H9 (cell line): ENCODE data around the gene CFAP46. TPM values are rescaled to one million over a fixed set of nuclear protein-coding genes. Genes with fewer than 3 reads are reported as not detected.

Experiments
- DNase-seq: peaks from one replicate; pipeline ENCODE4 v3.0.0-alpha.2; 2017
- H2AFZ ChIP-seq: one replicate; pipeline ENCODE4 v1.6.1; 2013; ENCODE audit warnings: mild to moderate bottlenecking, low read length, control low read depth, moderate library complexity
- H2AK5ac ChIP-seq: 2 replicates; pipeline ENCODE4 v1.6.1; 2013; ENCODE audit warnings: low read length, control low read depth, mixed read lengths; ENCODE audit not compliant: insufficient read length
- H2BK120ac ChIP-seq: one replicate; pipeline ENCODE4 v1.6.1; 2013; ENCODE audit warnings: low read depth, mild to moderate bottlenecking, low read length, control low read depth, inconsistent platforms; ENCODE audit not compliant: poor library complexity, severe bottlenecking
- H2BK12ac ChIP-seq: 2 replicates; pipeline ENCODE4 v1.6.1; 2013; ENCODE audit warnings: low read length, control low read depth, mixed read lengths, low read depth; ENCODE audit not compliant: insufficient read length
- H2BK15ac ChIP-seq: 2 replicates; pipeline ENCODE4 v1.6.1; 2013; ENCODE audit warnings: low read depth, low read length, control low read depth
- H2BK20ac ChIP-seq: one replicate; pipeline ENCODE4 v1.6.1; 2013; ENCODE audit warnings: low read depth, mild to moderate bottlenecking, low read length, control low read depth, inconsistent platforms; ENCODE audit not compliant: poor library complexity, severe bottlenecking
- H2BK5ac ChIP-seq: 2 replicates; pipeline ENCODE4 v1.6.1; 2013; ENCODE audit warnings: low read length, control low read depth, mixed read lengths; ENCODE audit not compliant: insufficient read length
- H3K14ac ChIP-seq: 2 replicates; pipeline ENCODE4 v1.6.1; 2013; ENCODE audit warnings: low read length, control low read depth; ENCODE audit not compliant: insufficient read depth
- H3K18ac ChIP-seq: 2 replicates; pipeline ENCODE4 v1.6.1; 2013; ENCODE audit warnings: low read depth, mild to moderate bottlenecking, mixed read lengths, low read length, control low read depth; ENCODE audit not compliant: insufficient read length
- H3K23ac ChIP-seq: 2 replicates; pipeline ENCODE4 v1.6.1; 2013; ENCODE audit warnings: low read length, control low read depth, mixed read lengths, low read depth; ENCODE audit not compliant: insufficient read length
- H3K23me2 ChIP-seq: 2 replicates; pipeline ENCODE4 v1.6.1; 2013; ENCODE audit warnings: low read depth, mild to moderate bottlenecking, mixed read lengths, low read length, control low read depth; ENCODE audit not compliant: insufficient read length, poor library complexity, severe bottlenecking
- H3K27ac ChIP-seq: 2 replicates; pipeline ENCODE4 v1.5.1; 2013; ENCODE audit warnings: low read length, control low read depth, mixed read lengths, low read depth; ENCODE audit not compliant: insufficient read length
- H3K27me3 ChIP-seq: 2 replicates; pipeline ENCODE4 v1.6.1; 2013; ENCODE audit warnings: low read length, control low read depth, inconsistent platforms; ENCODE audit not compliant: insufficient read depth
- H3K4ac ChIP-seq: 2 replicates; pipeline ENCODE4 v1.6.1; 2013; ENCODE audit warnings: low read depth, mild to moderate bottlenecking, control low read depth, inconsistent platforms, low read length, moderate library complexity
- H3K4me1 ChIP-seq: 2 replicates; pipeline ENCODE4 v1.6.1; 2013; ENCODE audit warnings: low read length, control low read depth, inconsistent platforms; ENCODE audit not compliant: insufficient read depth
- H3K4me2 ChIP-seq: 2 replicates; pipeline ENCODE4 v1.6.1; 2013; ENCODE audit warnings: low read length, control low read depth, mixed read lengths; ENCODE audit not compliant: insufficient read length, insufficient read depth
- H3K56ac ChIP-seq: 2 replicates; pipeline ENCODE4 v1.6.1; 2013; ENCODE audit warnings: low read depth, mild to moderate bottlenecking, mixed read lengths, low read length, control low read depth; ENCODE audit not compliant: insufficient read length
- H3K79me1 ChIP-seq: 2 replicates; pipeline ENCODE4 v1.6.1; 2013; ENCODE audit warnings: low read depth, mild to moderate bottlenecking, moderate library complexity, low read length, control low read depth, inconsistent platforms; ENCODE audit not compliant: insufficient read depth, poor library complexity, severe bottlenecking
- H3K79me2 ChIP-seq: 2 replicates; pipeline ENCODE4 v1.6.1; 2013; ENCODE audit warnings: low read length, control low read depth, inconsistent platforms; ENCODE audit not compliant: insufficient read depth
- H3K9ac ChIP-seq: 2 replicates; pipeline ENCODE4 v1.6.1; 2013; ENCODE audit warnings: low read length, control low read depth, mixed read lengths; ENCODE audit not compliant: insufficient read length; ENCODE audit errors: extremely low read depth
- H3K9me3 ChIP-seq: one replicate; pipeline ENCODE4 v1.6.1; 2013; ENCODE audit warnings: low read depth, low read length, inconsistent platforms; ENCODE audit not compliant: control insufficient read depth
- H3T11ph ChIP-seq: one replicate; pipeline ENCODE4 v1.6.1; 2013; ENCODE audit warnings: mild to moderate bottlenecking, low read length, control low read depth, inconsistent platforms
- H4K20me1 ChIP-seq: one replicate; pipeline ENCODE4 v1.6.1; 2013; ENCODE audit not compliant: control insufficient read depth, insufficient read length, insufficient read depth
- H4K5ac ChIP-seq: 2 replicates; pipeline ENCODE4 v1.6.1; 2013; ENCODE audit warnings: low read depth, mild to moderate bottlenecking, mixed read lengths, low read length, control low read depth; ENCODE audit not compliant: insufficient read length
- H4K8ac ChIP-seq: replicated peaks from 2 replicates; pipeline ENCODE4 v1.6.1; 2013; ENCODE audit warnings: low read length, control low read depth, mixed read lengths, low read depth; ENCODE audit not compliant: insufficient read length
- H4K91ac ChIP-seq: 2 replicates; pipeline ENCODE4 v1.6.1; 2013; ENCODE audit warnings: low read depth, mild to moderate bottlenecking, moderate library complexity, mixed read lengths, low read length, control low read depth; ENCODE audit not compliant: insufficient read length
- H3K27ac Mint-ChIP-seq, 3 experiments: 2 replicates in 2 of 3; 3 replicates in 1 of 3; pipeline ENCODE4 v1.8.0; 2020 to 2021; ENCODE audit warnings: mixed read lengths in 3 of 3, mild to moderate bottlenecking in 1 of 3, moderate library complexity in 1 of 3
- H3K27me3 Mint-ChIP-seq: 2 replicates; pipeline ENCODE4 v1.8.0; 2021; ENCODE audit warnings: low read depth, mild to moderate bottlenecking, moderate library complexity, mixed read lengths
- H3K36me3 Mint-ChIP-seq, 3 experiments: 2 replicates in 2 of 3; 3 replicates in 1 of 3; pipeline ENCODE4 v1.8.0; 2020 to 2021; ENCODE audit warnings: low read depth in 3 of 3, mixed read lengths in 3 of 3; ENCODE audit not compliant: insufficient read depth in 1 of 3
- H3K4me1 Mint-ChIP-seq, 2 experiments: 2 replicates each; pipeline ENCODE4 v1.8.0; 2020; ENCODE audit warnings: mixed read lengths in 2 of 2
- H3K4me3 Mint-ChIP-seq, 2 experiments: 2 replicates in 1 of 2; 3 replicates in 1 of 2; pipeline ENCODE4 v1.8.0; 2020 to 2021; ENCODE audit warnings: mild to moderate bottlenecking in 2 of 2, mixed read lengths in 2 of 2, moderate library complexity in 1 of 2
- H3K9me3 Mint-ChIP-seq, 2 experiments: 2 replicates in 1 of 2; 3 replicates in 1 of 2; pipeline ENCODE4 v1.8.0; 2020; ENCODE audit warnings: mild to moderate bottlenecking in 2 of 2, mixed read lengths in 2 of 2, moderate library complexity in 1 of 2
- CTCF ChIP-seq: fragments of 200-600 bp; sonication (generic); conservative IDR thresholded peaks from 3 replicates; pipeline ENCODE4 v1.8.0; 2021; ENCODE audit warnings: antibody characterized with exemption, mild to moderate bottlenecking
- WGBS: extraction: QIAGEN DNeasy Blood & Tissue Kit; methylation state at CpG from one replicate; pipeline ENCODE4 v1.1.7; 2013; ENCODE audit warnings: missing lambda C conversion rate, low lambda C conversion rate, mixed read lengths; ENCODE audit not compliant: insufficient read length; ENCODE audit errors: extremely low coverage; 5-methylcytosine and 5-hydroxymethylcytosine counted together
- total RNA-seq: library from RNA; stranded (reverse); gene quantifications from 2 replicates; pipeline ENCODE4 v1.2.1, GENCODE V29; 2021

CFAP46 gene
- total RNA-seq, 1 experiment from 2014 or later = 3.1 TPM

- Histone ChIP-seq H4K5ac (no peak overlapping the region), H3K9me3 (no peaks in the 10 kb centered on the region)
Observed at GRCh38 chr10:132975831-132976682, 33.7 kb upstream of the CFAP46 start.

More at GRCh38 chr10:132975831-132976682, 33.7 kb upstream of the CFAP46 start:
- Histone ChIP-seq H3K4me2 (no peak overlapping the region), H4K91ac (no peak overlapping the region), H3K9ac (no peak overlapping the region), H3K23ac (no peak overlapping the region), H3K14ac (no peak overlapping the region), H2BK12ac (no peak overlapping the region), H3K23me2 (no peaks in the 10 kb centered on the region), H4K20me1 (no peaks in the 10 kb centered on the region), H2BK20ac (no peak overlapping the region), H4K8ac (no peak overlapping the region), H2BK5ac (no peak overlapping the region), H3K56ac (no peak overlapping the region), H3K18ac (no peak overlapping the region), H2BK15ac (no peak overlapping the region), H3K27me3 (no peaks in the 10 kb centered on the region), H2BK120ac (no peak overlapping the region), H3K4me1 (no peaks in the 10 kb centered on the region), H2AFZ (no peak overlapping the region), H3K79me2 (no peaks in the 10 kb centered on the region), H3K79me1 (no peaks in the 10 kb centered on the region), H3T11ph (no peak overlapping the region), H3K27ac (no peak overlapping the region), H2AK5ac (no peak overlapping the region), H3K4ac (no peak overlapping the region)
- DNase-seq = no peak
- H3K36me3 Mint-ChIP-seq = no peaks in the 10 kb centered on the region
- no peak for TF ChIP-seq CTCF
- no peak overlapping the region for H3K4me3 Mint-ChIP-seq
- H3K27ac Mint-ChIP-seq = peak overlapping the region in 1 of 3 experiments; percentile 57; a peak in 1 of 7 replicates
- peaks cover 8% of the 10 kb centered on the region for H3K27me3 Mint-ChIP-seq
- H3K9me3 Mint-ChIP-seq = no peaks in the 10 kb centered on the region
- H3K4me1 Mint-ChIP-seq = peaks cover 6 to 32% of the 10 kb centered on the region in 2 experiments
- no CpG with 5 or more reads among the region's 30 CpGs for WGBS
